Activated naive CD4-positive, alpha-beta T cell treated with anti-CD3 and anti-CD28 coated beads, Interleukin-2, amount 50 U/mL, for 24 hours (primary cell): ENCODE results near the gene BEND5.

Experiments
- H3K27ac Mint-ChIP-seq: one replicate; pipeline ENCODE4 v1.8.0; 2021; ENCODE audit warnings: mild to moderate bottlenecking, mixed read lengths
- H3K27me3 Mint-ChIP-seq: one replicate; pipeline ENCODE4 v1.8.0; 2021; ENCODE audit warnings: mixed read lengths
- H3K36me3 Mint-ChIP-seq: one replicate; pipeline ENCODE4 v1.8.0; 2021; ENCODE audit warnings: mixed read lengths
- H3K4me1 Mint-ChIP-seq: one replicate; pipeline ENCODE4 v1.8.0; 2021; ENCODE audit warnings: mixed read lengths
- H3K4me3 Mint-ChIP-seq: one replicate; pipeline ENCODE4 v1.8.0; 2021; ENCODE audit warnings: mild to moderate bottlenecking, mixed read lengths
- H3K9me3 Mint-ChIP-seq: one replicate; pipeline ENCODE4 v1.8.0; 2021; ENCODE audit warnings: mixed read lengths

BEND5 gene

DNA sequence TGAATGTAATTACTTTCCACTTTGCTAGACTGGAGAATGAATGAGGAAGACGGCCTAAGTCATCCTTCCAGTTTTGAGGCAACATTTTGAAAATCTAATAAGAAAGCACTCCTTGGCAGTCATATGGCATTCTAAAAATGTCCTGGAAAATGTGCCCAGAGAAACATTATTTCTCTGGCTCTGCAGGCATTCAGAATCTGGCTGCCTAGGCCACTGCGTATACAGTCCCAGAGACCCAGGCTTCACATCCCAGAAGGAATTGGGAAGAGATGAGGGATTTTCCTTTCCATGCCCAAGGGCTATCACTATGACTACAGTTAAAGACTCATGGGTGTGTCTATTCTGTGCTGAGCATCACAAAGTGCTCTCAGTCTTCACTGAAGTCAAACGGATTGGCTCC, 92.9 kb downstream of the BEND5 start:
- no peak overlapping the region for H3K27ac Mint-ChIP-seq
- no peaks in the 10 kb centered on the region for H3K27me3 Mint-ChIP-seq
- no peak overlapping the region for H3K4me3 Mint-ChIP-seq
- no peaks in the 10 kb centered on the region for H3K36me3 Mint-ChIP-seq
- no peaks in the 10 kb centered on the region for H3K4me1 Mint-ChIP-seq
- H3K9me3 Mint-ChIP-seq = no peaks in the 10 kb centered on the region

DNA sequence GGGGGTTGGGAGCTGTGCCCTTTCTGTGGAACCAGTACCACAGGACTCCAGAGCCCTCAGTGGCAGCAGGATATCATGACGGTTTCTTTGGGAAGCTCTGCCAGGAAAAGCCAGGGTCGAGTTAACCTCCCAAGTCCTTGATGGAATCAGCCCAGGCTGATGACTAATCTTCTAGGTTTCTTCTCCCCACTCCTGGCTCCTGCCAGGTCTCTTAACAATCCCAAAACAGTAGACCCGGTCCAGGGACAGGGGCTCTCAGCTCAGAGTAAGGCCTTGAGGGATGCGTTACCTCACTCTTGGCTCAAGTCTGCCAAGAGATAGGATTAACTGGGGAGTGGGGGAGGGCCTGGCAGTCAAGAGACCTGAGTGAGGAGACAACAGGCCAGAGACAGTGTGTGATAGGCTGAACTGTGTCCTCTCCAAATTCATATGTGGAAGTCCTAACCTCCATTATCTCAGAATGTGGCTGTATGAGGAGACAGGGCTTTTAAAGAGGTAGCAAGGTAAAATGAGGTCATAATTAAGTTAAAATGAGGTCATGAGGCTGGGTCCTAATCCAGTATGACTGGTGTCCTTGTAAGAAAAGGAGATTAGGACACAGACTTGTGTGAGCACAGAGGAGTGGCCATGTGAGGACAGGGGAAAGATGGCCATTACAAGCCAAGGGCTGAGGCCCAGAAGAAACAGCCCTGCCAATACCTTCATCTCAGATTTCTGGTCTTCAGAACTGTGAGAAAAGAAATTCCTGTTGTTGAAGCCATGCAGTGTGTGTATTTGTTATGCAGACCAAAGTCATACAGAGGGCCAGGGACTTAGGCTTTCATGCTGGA, 95.0 kb downstream of the BEND5 start:
- no peaks in the 10 kb centered on the region for H3K27me3 Mint-ChIP-seq
- H3K27ac Mint-ChIP-seq = no peak overlapping the region
- no peaks in the 10 kb centered on the region for H3K36me3 Mint-ChIP-seq
- H3K4me3 Mint-ChIP-seq = no peak overlapping the region
- H3K4me1 Mint-ChIP-seq = no peaks in the 10 kb centered on the region
- no peaks in the 10 kb centered on the region for H3K9me3 Mint-ChIP-seq

DNA sequence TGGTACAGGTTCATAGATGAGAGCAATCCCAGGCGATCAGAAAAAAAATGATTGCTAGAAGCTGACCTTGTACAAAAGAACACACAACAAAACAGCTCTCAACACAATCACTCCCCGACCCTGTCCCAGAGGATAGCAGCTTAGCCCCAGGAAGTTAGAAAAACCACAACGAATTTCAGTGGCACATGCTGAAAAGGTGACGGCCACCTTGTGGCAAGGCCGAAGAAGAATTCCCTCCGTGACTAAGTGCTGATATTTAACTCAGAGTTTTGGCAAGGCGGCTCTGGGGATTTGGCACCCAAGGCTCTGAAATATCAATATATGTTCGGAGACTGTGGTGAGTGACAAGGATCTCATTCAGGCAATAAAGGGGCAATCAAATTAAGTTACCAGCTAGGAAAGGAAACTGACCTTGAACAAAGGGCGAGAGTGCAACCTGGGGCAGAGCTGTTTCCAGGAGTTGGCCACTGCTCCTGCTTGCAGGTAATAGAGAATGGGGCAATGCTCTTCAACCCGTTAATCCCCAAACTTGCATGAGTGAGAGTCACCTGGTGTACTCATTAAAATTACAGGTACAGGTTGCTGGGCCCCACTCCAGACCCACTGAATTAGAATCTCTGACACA, 96.2 kb downstream of the BEND5 start:
- no peak overlapping the region for H3K4me3 Mint-ChIP-seq
- no peak overlapping the region for H3K27ac Mint-ChIP-seq
- H3K4me1 Mint-ChIP-seq = no peaks in the 10 kb centered on the region
- no peaks in the 10 kb centered on the region for H3K9me3 Mint-ChIP-seq
- no peaks in the 10 kb centered on the region for H3K36me3 Mint-ChIP-seq
- H3K27me3 Mint-ChIP-seq = no peaks in the 10 kb centered on the region

DNA sequence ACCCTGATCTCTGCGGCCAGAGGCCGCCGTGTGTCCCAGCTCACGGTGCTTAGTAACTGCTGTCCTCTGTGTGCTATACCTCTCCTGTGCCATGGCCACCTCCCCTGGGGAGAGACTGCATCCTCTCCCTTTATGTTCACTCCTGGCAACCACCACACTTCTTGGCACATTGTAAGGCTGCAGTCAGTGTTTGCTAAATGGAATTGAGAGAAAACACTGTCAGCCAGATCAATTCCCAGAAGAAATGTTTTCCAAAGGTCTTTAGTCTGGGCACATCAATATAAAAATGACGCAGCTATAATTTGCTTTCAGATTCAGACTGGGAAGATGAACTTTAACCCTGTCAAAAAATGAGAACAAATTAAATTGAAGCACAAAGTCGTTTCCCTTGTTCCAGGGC, 96.8 kb downstream of the BEND5 start:
- no peaks in the 10 kb centered on the region for H3K9me3 Mint-ChIP-seq
- H3K36me3 Mint-ChIP-seq = no peaks in the 10 kb centered on the region
- no peaks in the 10 kb centered on the region for H3K4me1 Mint-ChIP-seq
- H3K27me3 Mint-ChIP-seq = no peaks in the 10 kb centered on the region
- H3K27ac Mint-ChIP-seq = no peak overlapping the region
- H3K4me3 Mint-ChIP-seq = no peak overlapping the region

- no peaks in the 10 kb centered on the region for H3K27me3 Mint-ChIP-seq
- H3K4me3 Mint-ChIP-seq = no peak overlapping the region
- H3K4me1 Mint-ChIP-seq = no peaks in the 10 kb centered on the region
- H3K36me3 Mint-ChIP-seq = no peaks in the 10 kb centered on the region
- H3K9me3 Mint-ChIP-seq = no peaks in the 10 kb centered on the region
- no peak overlapping the region for H3K27ac Mint-ChIP-seq
These were observed 97.8 kb downstream of the BEND5 start for GRCh38 chr1:48678710-48679505.
